ENCODE results near the gene SPATA2L. TPM values are rescaled to one million over a fixed set of nuclear protein-coding genes. Genes with fewer than 3 reads are reported as not detected.

The SPATA2L gene
- total RNA-seq, 1 donor from 2014 or later: 13.3 TPM

- H3K27me3 ChIP-seq: peaks cover 7% of the 10 kb centered on the region
- no peaks in the 10 kb centered on the region for H3K9me3 ChIP-seq
- H3K4me3 ChIP-seq: peak overlapping the region; percentile 26
- no peaks in the 10 kb centered on the region for H3K36me3 ChIP-seq
- TF ChIP-seq CTCF (IDR thresholded peaks at IDR 0.05): no peak
- intact Hi-C loops (cut with DNase I): no loop called here
- H3K27ac ChIP-seq: no peak overlapping the region
- H3K4me1 ChIP-seq: peaks cover 4% of the 10 kb centered on the region
- ATAC-seq: peak; percentile 80
- DNase-seq: peak; percentile 78
Measured at GRCh38 chr16:89711601-89712273, 10.2 kb upstream of the SPATA2L start.

- no peaks in the 10 kb centered on the region for H3K9me3 ChIP-seq
- no peaks in the 10 kb centered on the region for H3K36me3 ChIP-seq
- no peak overlapping the region for H3K27ac ChIP-seq
- peaks cover 7% of the 10 kb centered on the region for H3K27me3 ChIP-seq
- DNase-seq (no peak), ATAC-seq (no peak)
- no peak for TF ChIP-seq CTCF (IDR thresholded peaks at IDR 0.05)
- intact Hi-C loops (cut with DNase I): no loop called here
- H3K4me3 ChIP-seq: no peak overlapping the region
- H3K4me1 ChIP-seq: peaks cover 8% of the 10 kb centered on the region
Measured at GRCh38 chr16:89710709-89711564, 9.4 kb upstream of the SPATA2L start.

- no peak overlapping the region for H3K4me3 ChIP-seq
- no peaks in the 10 kb centered on the region for H3K36me3 ChIP-seq
- no peak overlapping the region for H3K27ac ChIP-seq
- H3K9me3 ChIP-seq: no peaks in the 10 kb centered on the region
- H3K4me1 ChIP-seq: peaks cover 8% of the 10 kb centered on the region
- DNase-seq: no peak
- intact Hi-C loops (cut with DNase I): loop anchor here (5.0 kb wide), 1 partner anchor 82 kb away; no protein-coding TSS in a partner anchor
- TF ChIP-seq CTCF (IDR thresholded peaks at IDR 0.05): no peak
- no peak for ATAC-seq
- H3K27me3 ChIP-seq: peaks cover 7% of the 10 kb centered on the region
Measured at GRCh38 chr16:89709716-89710432, 8.4 kb upstream of the SPATA2L start.

- intact Hi-C loops (cut with DNase I): loop anchor here (5.0 kb wide), 1 partner anchor 83 kb away; no protein-coding TSS in a partner anchor
- Histone ChIP-seq H3K4me3 (no peak overlapping the region), H3K27ac (no peak overlapping the region), H3K36me3 (no peaks in the 10 kb centered on the region), H3K9me3 (no peaks in the 10 kb centered on the region), H3K27me3 (peaks cover 7% of the 10 kb centered on the region), H3K4me1 (peaks cover 8% of the 10 kb centered on the region)
- ATAC-seq (no peak), DNase-seq (no peak)
- no peak for TF ChIP-seq CTCF (IDR thresholded peaks at IDR 0.05)
Measured at GRCh38 chr16:89709166-89709565, 7.7 kb upstream of the SPATA2L start.

GRCh38 chr16:89708481-89708931 lies 7.0 kb upstream of the SPATA2L start:
- Histone ChIP-seq H3K27me3 (peaks cover 7% of the 10 kb centered on the region), H3K4me3 (no peak overlapping the region), H3K4me1 (peaks cover 8% of the 10 kb centered on the region), H3K36me3 (no peaks in the 10 kb centered on the region), H3K27ac (no peak overlapping the region), H3K9me3 (no peaks in the 10 kb centered on the region)
- no peak for TF ChIP-seq CTCF (IDR thresholded peaks at IDR 0.05)
- no peak for DNase-seq
- intact Hi-C loops (cut with DNase I): loop anchor here (5.0 kb wide), 1 partner anchor 84 kb away; no protein-coding TSS in a partner anchor
- ATAC-seq: no peak
